Measurements from ENCODE around the gene XKR8. TPM values are rescaled to one million over a fixed set of nuclear protein-coding genes. Genes with fewer than 3 reads are reported as not detected.
"Not testable (repeated sequence)": the region's sequence is repeated elsewhere in the genome, so short reads cannot be mapped to it uniquely, and the experiment has no call there.

The XKR8 gene
- total RNA-seq, 1 donor from 2014 or later: 17.0 TPM

GRCh38 chr1:28002600-28002999 lies 42.8 kb downstream of the XKR8 start:
- no peak for DNase-seq (ENCODE audit: low spot score, unreplicated experiment)
- peaks cover 3% of the 10 kb centered on the region for H3K4me1 Mint-ChIP-seq (ENCODE audit: low read depth)
- H3K4me3 Mint-ChIP-seq (ENCODE audit: low read depth): no peak overlapping the region
- no peak for TF ChIP-seq CTCF (IDR thresholded peaks at IDR 0.05; ENCODE audit: unreplicated experiment)
- no peak overlapping the region for H3K27ac Mint-ChIP-seq
- peaks cover 21% of the 10 kb centered on the region for H3K36me3 Mint-ChIP-seq (ENCODE audit: insufficient read depth)
- no peaks in the 10 kb centered on the region for H3K27me3 Mint-ChIP-seq
- no peaks in the 10 kb centered on the region for H3K9me3 Mint-ChIP-seq (ENCODE audit: low read depth)

DNA sequence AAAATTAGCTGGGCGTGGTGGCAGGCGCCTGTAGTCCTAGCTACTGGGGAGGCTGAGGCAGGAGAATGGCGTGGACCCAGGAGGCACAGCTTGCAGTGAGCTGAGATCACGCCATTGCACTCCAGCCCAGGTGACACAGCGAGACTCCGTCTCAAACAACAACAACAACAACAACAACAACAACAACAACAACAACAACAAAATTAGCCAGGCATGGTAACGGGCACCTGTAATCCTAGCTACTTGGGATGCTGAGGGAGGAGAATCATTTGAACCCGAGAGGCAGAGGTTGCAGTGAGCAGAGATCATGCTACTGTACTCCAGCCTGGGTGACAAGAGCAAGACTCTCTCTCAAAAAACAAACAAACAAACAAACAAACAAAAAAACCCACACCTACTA lies 43.3 kb downstream of the XKR8 start:
- H3K4me3 Mint-ChIP-seq (ENCODE audit: low read depth); DNase-seq (ENCODE audit: low spot score, unreplicated experiment); H3K27me3 Mint-ChIP-seq; H3K9me3 Mint-ChIP-seq (ENCODE audit: low read depth); H3K4me1 Mint-ChIP-seq (ENCODE audit: low read depth); H3K27ac Mint-ChIP-seq: not testable (repeated sequence)
- peaks cover 21% of the 10 kb centered on the region for H3K36me3 Mint-ChIP-seq (ENCODE audit: insufficient read depth)

DNA sequence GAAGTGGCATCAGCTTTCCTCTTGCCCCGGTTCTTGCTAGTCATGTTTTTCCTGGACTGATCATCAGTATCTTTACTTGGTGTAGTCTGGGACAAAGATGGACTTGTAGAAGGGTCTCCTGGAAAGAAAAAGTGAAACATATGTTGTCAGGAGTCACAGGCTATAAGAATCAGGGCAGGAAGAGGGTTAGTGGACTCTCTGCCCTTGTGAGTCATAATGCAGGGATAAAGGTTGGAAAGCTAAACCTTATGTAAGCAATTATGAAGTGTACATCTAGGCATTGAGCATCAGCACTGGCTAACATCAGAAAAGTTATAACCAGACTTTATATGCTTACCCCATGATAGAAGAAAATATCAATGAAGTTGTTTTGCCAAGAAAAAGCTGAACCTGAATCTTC lies 51.2 kb downstream of the XKR8 start:
- Mint-ChIP-seq H3K4me1 (ENCODE audit: low read depth) (no peaks in the 10 kb centered on the region), H3K9me3 (ENCODE audit: low read depth) (no peaks in the 10 kb centered on the region), H3K4me3 (ENCODE audit: low read depth) (no peak overlapping the region), H3K27ac (no peak overlapping the region), H3K36me3 (ENCODE audit: insufficient read depth) (peaks cover 19% of the 10 kb centered on the region), H3K27me3 (no peaks in the 10 kb centered on the region)
- DNase-seq (ENCODE audit: low spot score, unreplicated experiment): no peak
- TF ChIP-seq CTCF (IDR thresholded peaks at IDR 0.05; ENCODE audit: unreplicated experiment): no peak

Other genes starting within 250 kb of the XKR8 start
- 14.7 and 15.2 TPM in 2 replicates for gene FAM76A, start 234.0 kb upstream of the XKR8 start, total RNA-seq
- 24.3 and 26.1 TPM in 2 replicates for gene STX12, start 186.8 kb upstream of the XKR8 start, total RNA-seq
- 50.4 and 52.5 TPM in 2 replicates for gene PPP1R8, start 129.2 kb upstream of the XKR8 start, total RNA-seq
- gene THEMIS2, start 87.4 kb upstream of the XKR8 start, total RNA-seq: 3.0 and 3.3 TPM in 2 replicates
- gene RPA2, start 45.4 kb upstream of the XKR8 start, total RNA-seq: 34.8 and 37.2 TPM in 2 replicates
- gene SMPDL3B, start 25.0 kb upstream of the XKR8 start, total RNA-seq: 18.5 and 19.0 TPM in 2 replicates
- 41.3 and 42.5 TPM in 2 replicates for gene EYA3, start 128.6 kb downstream of the XKR8 start, total RNA-seq
- 0.19 and 0.27 TPM in 2 replicates for gene PTAFR, start 216.7 kb downstream of the XKR8 start, total RNA-seq

Data from progenitor cell of endocrine pancreas (in vitro differentiated cells).